ENCODE measurements around the gene MRM1. TPM values are rescaled to one million over a fixed set of nuclear protein-coding genes. Genes with fewer than 3 reads are reported as not detected.

MRM1 gene
- total and polyA plus RNA-seq, 2 experiments from 2014 or later, result 7.6 to 20.4 TPM

DNA sequence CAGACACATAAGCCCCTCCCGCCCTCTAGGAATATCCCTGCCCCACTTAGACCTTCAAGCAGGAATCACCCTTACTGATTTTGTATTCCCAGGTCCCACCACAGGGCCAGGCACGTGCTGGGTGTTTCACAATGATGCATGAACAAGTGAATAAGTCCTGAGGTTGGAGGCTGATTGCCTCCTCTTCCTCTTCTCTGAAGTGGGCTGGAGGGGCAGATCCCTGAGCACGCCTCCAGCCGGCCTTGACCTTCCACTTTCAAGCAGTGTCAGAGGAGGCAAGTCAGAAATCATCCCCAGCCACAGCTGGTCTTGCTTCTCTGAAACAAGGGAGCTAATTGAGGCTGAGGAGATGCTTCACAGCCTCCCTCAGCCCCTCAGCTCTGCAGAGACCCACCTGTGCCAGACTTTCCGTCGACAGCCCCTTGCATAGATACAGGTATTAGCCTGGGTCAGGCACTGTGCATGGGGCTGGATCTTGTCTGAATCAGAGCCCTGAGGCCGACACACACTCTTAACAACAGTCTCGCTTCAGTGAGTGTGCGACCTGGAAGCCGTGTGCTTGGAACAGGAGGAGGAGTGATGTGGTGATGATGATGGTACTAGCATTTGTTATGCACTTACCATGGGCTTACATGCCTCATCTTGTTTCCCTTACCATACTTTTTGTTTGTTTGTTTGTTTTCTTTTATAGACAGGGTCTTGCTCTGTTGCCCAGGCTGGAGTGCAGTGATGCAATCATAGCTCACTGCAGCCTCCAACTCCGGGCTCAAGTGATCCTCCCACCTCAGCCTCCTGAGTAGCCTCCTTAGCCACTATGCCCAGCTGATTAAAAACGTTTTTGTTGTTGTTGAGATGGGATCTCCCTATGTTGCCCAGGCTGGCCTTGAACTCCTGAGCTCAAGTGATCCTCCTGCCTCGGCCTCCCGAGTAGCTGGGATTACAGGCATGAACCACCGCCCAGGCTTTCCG is 15.0 kb downstream of the MRM1 start (continued):
- no peak for TF ChIP-seq EZH2 (IDR thresholded peaks at IDR 0.05; ENCODE audit: low read depth, unreplicated experiment)
- no peak for TF ChIP-seq EZH2phosphoT487 (IDR thresholded peaks at IDR 0.05; ENCODE audit: unreplicated experiment)
- TF ChIP-seq STAT1 (IDR thresholded peaks at IDR 0.05; ENCODE audit: unreplicated experiment), result no peak
- TF ChIP-seq ETS1 (IDR thresholded peaks at IDR 0.05), result no peak

DNA sequence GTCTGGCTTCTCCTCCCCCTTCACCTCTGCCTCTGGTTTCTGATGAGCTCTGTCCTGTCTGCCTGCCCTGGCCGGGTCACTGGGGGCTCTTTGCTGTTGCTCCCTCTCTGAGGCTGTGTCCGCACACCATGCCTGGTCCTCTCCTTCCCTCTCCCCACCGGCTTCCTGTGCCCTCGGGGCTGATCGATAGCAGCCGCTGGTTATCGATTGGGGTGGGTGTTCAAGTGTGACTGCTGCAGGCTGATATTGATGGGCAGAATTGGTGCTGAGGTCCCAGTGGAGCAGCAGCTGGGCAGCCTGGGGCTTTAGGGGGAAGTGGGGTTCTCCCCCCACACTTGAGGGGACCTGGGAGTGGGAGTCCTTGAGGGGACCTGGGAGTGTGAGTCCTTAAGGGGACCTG is 16.4 kb downstream of the MRM1 start:
- H3K4me1 Mint-ChIP-seq, result peaks cover 37% of the 10 kb centered on the region
- Histone ChIP-seq H3K4me3 (no peak overlapping the region), H3K36me3 (ENCODE audit: insufficient read depth) (no peaks in the 10 kb centered on the region), H3K4me2 (no peak overlapping the region), H4K20me1 (replicated peaks; ENCODE audit: insufficient read depth) (0 out of 2 replicates have a peak, but pooled peaks cover 3% of the 10 kb centered on the region), H3K27ac (ENCODE audit: low read depth) (no peak overlapping the region), H3K27me3 (ENCODE audit: insufficient read depth) (no peaks in the 10 kb centered on the region), H3K9me2 (ENCODE audit: insufficient read depth) (no peaks in the 10 kb centered on the region), H3F3A (replicated peaks; ENCODE audit: low read depth) (no peaks in the 10 kb centered on the region; the same call in 1 of the 2 replicates), H3K79me2 (replicated peaks; ENCODE audit: insufficient read depth) (no peaks in the 10 kb centered on the region), H3K4me1 (ENCODE audit: insufficient read depth) (peaks cover 24% of the 10 kb centered on the region), H2AFZ (no peak overlapping the region)
- no peak for DNase-seq (ENCODE audit: low spot score)
- no peak overlapping the region for H3K27ac Mint-ChIP-seq
- no peak for ATAC-seq
- no peak overlapping the region for H3K4me3 Mint-ChIP-seq
- peaks cover 13% of the 10 kb centered on the region for H3K27me3 Mint-ChIP-seq (ENCODE audit: insufficient read depth, low read depth, poor library complexity)
- no peaks in the 10 kb centered on the region for H3K36me3 Mint-ChIP-seq (ENCODE audit: low read depth)
- H3K9me3 Mint-ChIP-seq, result no peaks in the 10 kb centered on the region; the same call in 2 of the 3 replicates
- TF ChIP-seq CTCF (conservative IDR thresholded peaks at IDR 0.05; ENCODE audit: low read depth in 2 of 2), result no peak
- TF ChIP-seq NANOG (IDR thresholded peaks at IDR 0.05; ENCODE audit: borderline replicate concordance), result no peak
- no peak for TF ChIP-seq EZH2 (IDR thresholded peaks at IDR 0.05; ENCODE audit: low read depth, unreplicated experiment)
- TF ChIP-seq STAT1 (IDR thresholded peaks at IDR 0.05; ENCODE audit: unreplicated experiment), result no peak
- TF ChIP-seq ZNF462 (CRISPR knock-in tag; IDR thresholded peaks at IDR 0.05), result no peak
- TF ChIP-seq POLR2AphosphoS5 (IDR thresholded peaks at IDR 0.05; ENCODE audit: low read depth), result no peak
- no peak for TF ChIP-seq CREB1 (CRISPR knock-in tag; IDR thresholded peaks at IDR 0.05; ENCODE audit: low read depth)
- TF ChIP-seq ETS1 (IDR thresholded peaks at IDR 0.05), result no peak
- TF ChIP-seq ZNF331 (CRISPR knock-in tag; IDR thresholded peaks at IDR 0.05; ENCODE audit: low read depth), result no peak
- no peak for TF ChIP-seq EZH2phosphoT487 (IDR thresholded peaks at IDR 0.05; ENCODE audit: unreplicated experiment)
